Left forelimb (tissue), 1 donor: ENCODE measurements around the gene RSPO4.

Experiments
- DNase-seq: peaks from one replicate; pipeline ENCODE4 v3.0.0-alpha.2; 2018; ENCODE audit warnings: low spot score

RSPO4 gene

GRCh38 chr20:967796-968742, 34.0 kb downstream of the RSPO4 start:
- DNase-seq = no peak

GRCh38 chr20:965956-966355, 36.2 kb downstream of the RSPO4 start:
- DNase-seq = no peak

- DNase-seq = no peak
Measured at GRCh38 chr20:963795-964194, 38.3 kb downstream of the RSPO4 start.

- no peak for DNase-seq
Measured at GRCh38 chr20:962683-963082, 39.4 kb downstream of the RSPO4 start.

- no peak for DNase-seq
Measured at GRCh38 chr20:962223-962622, 39.9 kb downstream of the RSPO4 start.

GRCh38 chr20:961768-962167, 40.3 kb downstream of the RSPO4 start:
- no peak for DNase-seq

GRCh38 chr20:959996-960615, 42.0 kb downstream of the RSPO4 start:
- DNase-seq = no peak

GRCh38 chr20:958936-959815, 42.9 kb downstream of the RSPO4 start:
- no peak for DNase-seq

- no peak for DNase-seq
Measured at GRCh38 chr20:957544-957943, 44.6 kb downstream of the RSPO4 start.

GRCh38 chr20:956330-956951, 45.7 kb downstream of the RSPO4 start:
- peak; percentile 75 for DNase-seq

- DNase-seq = no peak
Measured at GRCh38 chr20:955656-956055, 46.5 kb downstream of the RSPO4 start.

- DNase-seq = no peak
Measured at GRCh38 chr20:955111-955510, 47.0 kb downstream of the RSPO4 start.

- no peak for DNase-seq
Measured at GRCh38 chr20:953742-954141, 48.4 kb downstream of the RSPO4 start.

GRCh38 chr20:952196-952795, 49.8 kb downstream of the RSPO4 start:
- DNase-seq = no peak

- DNase-seq = no peak
Measured at GRCh38 chr20:951384-952169, 50.5 kb downstream of the RSPO4 start.

GRCh38 chr20:949717-950116, 52.4 kb downstream of the RSPO4 start:
- no peak for DNase-seq

- peak; percentile 44 for DNase-seq
Measured at GRCh38 chr20:946826-947225, 55.3 kb downstream of the RSPO4 start.

GRCh38 chr20:945841-946240, 56.3 kb downstream of the RSPO4 start:
- DNase-seq = no peak

GRCh38 chr20:944774-945410, 57.2 kb downstream of the RSPO4 start:
- peak; percentile 44 for DNase-seq

- peak; percentile 28 for DNase-seq
Measured at GRCh38 chr20:944148-944547, 58.0 kb downstream of the RSPO4 start.
